HCT116 (cell line): ENCODE measurements around the gene SLC41A1. TPM values are rescaled to one million over a fixed set of nuclear protein-coding genes. Genes with fewer than 3 reads are reported as not detected.

Source experiments
- ATAC-seq: fragments of 200-7000 bp; cut with Tn5 transposase; 2 replicates; pipeline ENCODE4 v1.9.1; 2020; ENCODE audit warnings: mild to moderate bottlenecking, moderate library complexity
- BruUV-seq: library from RNA; stranded (reverse); fragments of 400-500 nt; replicated peaks from 2 replicates; lab custom pipeline; 2021; lab: Mats Ljungman, UMichigan
- CTCF ChIA-PET: fragments of 300-600 bp; sonication (Branson Sonifier 250); formaldehyde crosslinking; loops from one replicate; lab custom pipeline; 2021; ENCODE audit warnings: antibody characterized with exemption; lab: Charles Lee
- POLR2A ChIA-PET: fragments of 300-600, 350-600 bp; sonication (Branson Sonifier 250); formaldehyde crosslinking; loops from one replicate; lab custom pipeline; 2021; ENCODE audit warnings: antibody characterized with exemption; lab: Charles Lee
- RAD21 ChIA-PET, 2 experiments: fragments of 300-600 bp; sonication (Branson Sonifier 250); formaldehyde crosslinking; loops; one replicate each; lab custom pipeline; 2023; ENCODE audit warnings: low total read pairs in 2 of 2; ENCODE audit not compliant: uncharacterized antibody in 2 of 2, unreplicated experiment in 2 of 2, low non-redundant PET in 1 of 2; lab: Charles Lee
- DNase-seq: peaks from one replicate; pipeline ENCODE4 v3.0.0-alpha.2; 2010; ENCODE audit warnings: low read depth, low spot score
- H2AFZ ChIP-seq: fragments of 200-600 bp; shearing (Covaris generic), sonication (generic); 2 replicates; pipeline ENCODE4 v1.6.1; 2017; ENCODE audit warnings: low read depth, mixed run types, mixed read lengths, antibody characterized with exemption, low read length; ENCODE audit not compliant: poor library complexity, severe bottlenecking
- H3K27ac ChIP-seq: 2 replicates; pipeline ENCODE4 v1.5.1; 2012; ENCODE audit warnings: low read depth, low read length
- H3K27me3 ChIP-seq: fragments of 200-600 bp; sonication (generic); 2 replicates; pipeline ENCODE4 v1.6.1; 2016; ENCODE audit warnings: mixed run types, low read length, mixed read lengths; ENCODE audit not compliant: insufficient read depth
- H3K36me3 ChIP-seq, 2 experiments: fragments of 200-500 bp in 1 of 2; fragments of 200-600 bp in 1 of 2; sonication (Bioruptor generic) in 1 of 2; sonication (generic) in 1 of 2; 2 replicates each; pipeline versions ENCODE4 v1.5.1 to v1.6.1; 2014 to 2016; ENCODE audit warnings: low read length in 2 of 2, inconsistent platforms in 1 of 2, mixed read lengths in 1 of 2, mixed run types in 1 of 2; ENCODE audit not compliant: insufficient read depth in 2 of 2, control insufficient read depth in 1 of 2
- H3K4me1 ChIP-seq, 2 experiments: fragments of 200-600 bp in 1 of 2; sonication (generic) in 1 of 2; 2 replicates each; pipeline versions ENCODE4 v1.5.1 to v1.6.1; 2012 to 2017; ENCODE audit warnings: low read length in 2 of 2, inconsistent platforms in 1 of 2, mild to moderate bottlenecking in 1 of 2, mixed read lengths in 1 of 2, mixed run types in 1 of 2, moderate library complexity in 1 of 2; ENCODE audit not compliant: insufficient read depth in 2 of 2, control insufficient read depth in 1 of 2
- H3K4me2 ChIP-seq: fragments of 200-600 bp; sonication (generic); 2 replicates; pipeline ENCODE4 v1.6.1; 2017; ENCODE audit warnings: mixed run types, low read length, mixed read lengths
- H3K4me3 ChIP-seq, 2 experiments: fragments of 200-600 bp in 1 of 2; sonication (generic) in 1 of 2; replicated peaks in 1 of 2; 2 replicates each; pipeline ENCODE4 v1.5.1; 2011 to 2016; ENCODE audit warnings: low read length in 2 of 2, control low read depth in 1 of 2, low read depth in 1 of 2, mild to moderate bottlenecking in 1 of 2, mixed read lengths in 1 of 2, mixed run types in 1 of 2
- H3K79me2 ChIP-seq: fragments of 200-600 bp; sonication (generic); 2 replicates; pipeline ENCODE4 v1.6.1; 2017; ENCODE audit warnings: mild to moderate bottlenecking, mixed run types, low read length, moderate library complexity, mixed read lengths; ENCODE audit not compliant: insufficient read depth
- H3K9ac ChIP-seq: fragments of 200-600 bp; sonication (generic); 2 replicates; pipeline ENCODE4 v1.6.1; 2016; ENCODE audit warnings: low read length, mixed read lengths
- H3K9me2 ChIP-seq: fragments of 200-600 bp; sonication (generic), shearing (Covaris generic); 2 replicates; pipeline ENCODE4 v1.6.1; 2017; ENCODE audit warnings: mixed run types, mild to moderate bottlenecking, moderate library complexity; ENCODE audit not compliant: insufficient read depth
- H3K9me3 ChIP-seq, 2 experiments: fragments of 200-500 bp in 1 of 2; fragments of 200-600 bp in 1 of 2; sonication (Bioruptor generic) in 1 of 2; sonication (generic) in 1 of 2; 2 replicates each; pipeline ENCODE4 v1.6.1; 2014 to 2017; ENCODE audit warnings: low read length in 2 of 2, mixed read lengths in 2 of 2, inconsistent platforms in 1 of 2, low read depth in 1 of 2, mild to moderate bottlenecking in 1 of 2, mixed run types in 1 of 2, moderate library complexity in 1 of 2; ENCODE audit not compliant: control insufficient read depth in 1 of 2, insufficient read depth in 1 of 2
- H4K20me1 ChIP-seq: fragments of 200-600 bp; sonication (generic), shearing (Covaris generic); 2 replicates; pipeline ENCODE4 v1.6.1; 2017; ENCODE audit warnings: mixed run types, mild to moderate bottlenecking, moderate library complexity; ENCODE audit not compliant: insufficient read depth
- CBX3 ChIP-seq: IDR thresholded peaks from 2 replicates; pipeline ENCODE4 v1.6.1; 2012; ENCODE audit warnings: low read depth
- ELF1 ChIP-seq: IDR thresholded peaks from 2 replicates; pipeline ENCODE4 v1.6.1; 2012; ENCODE audit warnings: low read depth, borderline replicate concordance
- MAX ChIP-seq: IDR thresholded peaks from 2 replicates; pipeline ENCODE4 v1.6.1; 2012
- POLR2A ChIP-seq: IDR thresholded peaks from 2 replicates; pipeline ENCODE4 v1.7.0; 2011; ENCODE audit warnings: borderline replicate concordance; ENCODE audit not compliant: insufficient read depth, insufficient read length; ENCODE audit errors: extremely low read depth
- SP1 ChIP-seq: IDR thresholded peaks from 2 replicates; pipeline ENCODE4 v1.6.1; 2012; ENCODE audit warnings: low read depth
- SRF ChIP-seq: IDR thresholded peaks from 2 replicates; pipeline ENCODE4 v1.6.1; 2012; ENCODE audit warnings: low read depth
- intact Hi-C: fragments of 100-400 bp; cut with micrococcal nuclease; formaldehyde crosslinking; loops from 2 replicates; pipeline ENCODE4 v1.10.0; 2022
- total RNA-seq: library from RNA; stranded (reverse); gene quantifications from one replicate; pipeline ENCODE4 v1.2.1, GENCODE V29; 2021; ENCODE audit not compliant: unreplicated experiment
- TF ChIP-seq, protein P1 (sequence below): IDR thresholded peaks from 2 replicates; pipeline ENCODE4 v1.6.1; 2012; ENCODE audit warnings: low read depth
- TF ChIP-seq, protein P2 (sequence below): IDR thresholded peaks from 2 replicates; pipeline ENCODE4 v1.6.1; 2012

SLC41A1 gene
- total RNA-seq, 1 experiment from 2014 or later, result 35.9 TPM

DNA sequence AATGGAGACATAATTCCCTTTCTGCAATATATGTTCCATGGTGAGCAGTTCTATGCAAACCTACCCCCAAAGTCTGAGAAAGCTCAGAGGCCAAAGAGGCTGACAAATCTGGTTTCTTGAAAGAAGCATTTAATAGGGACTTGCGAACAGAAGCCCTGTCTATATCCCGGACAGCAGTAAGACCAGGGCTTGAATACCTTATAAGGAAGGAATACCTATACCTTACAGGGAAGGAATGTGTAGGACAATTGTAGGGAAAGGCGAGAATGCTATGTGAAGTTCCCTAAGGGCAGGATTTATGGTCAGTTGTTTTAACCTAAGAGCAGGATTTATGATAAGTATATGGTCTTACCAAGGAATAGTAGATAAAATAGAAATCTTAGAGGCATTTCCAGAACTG lies 5.0 kb upstream of the SLC41A1 start:
- no peak overlapping the region for H3K27ac ChIP-seq
- no peak for DNase-seq
- H3K4me2 ChIP-seq, result no peak overlapping the region
- H3K4me3 ChIP-seq, result no peak overlapping the region
- H3K9me2 ChIP-seq, result no peaks in the 10 kb centered on the region; the same call in 1 of the 2 replicates
- no peak for ATAC-seq
- POLR2A ChIA-PET, result no interaction called here
- CTCF ChIA-PET, result no interaction called here
- BruUV-seq, result no TSS peak
- no peaks in the 10 kb centered on the region for H3K36me3 ChIP-seq
- H4K20me1 ChIP-seq, result no peaks in the 10 kb centered on the region
- intact Hi-C loops, result no loop called here
- no peaks in the 10 kb centered on the region for H3K9me3 ChIP-seq
- H3K27me3 ChIP-seq, result no peaks in the 10 kb centered on the region
- H3K4me1 ChIP-seq, result peaks cover 4 to 9% of the 10 kb centered on the region in 2 experiments; a peak in 3 of 4 replicates
- H3K9ac ChIP-seq, result no peak overlapping the region
- RAD21 ChIA-PET, result no interaction called here
- no peaks in the 10 kb centered on the region; the same call in 1 of the 2 replicates for H3K79me2 ChIP-seq
- H2AFZ ChIP-seq, result no peak overlapping the region
- TF ChIP-seq SP1 (no peak), ELF1 (no peak), MAX (no peak), SRF (no peak), CBX3 (no peak), POLR2A (no peak)
- TF ChIP-seq, protein P1, sequence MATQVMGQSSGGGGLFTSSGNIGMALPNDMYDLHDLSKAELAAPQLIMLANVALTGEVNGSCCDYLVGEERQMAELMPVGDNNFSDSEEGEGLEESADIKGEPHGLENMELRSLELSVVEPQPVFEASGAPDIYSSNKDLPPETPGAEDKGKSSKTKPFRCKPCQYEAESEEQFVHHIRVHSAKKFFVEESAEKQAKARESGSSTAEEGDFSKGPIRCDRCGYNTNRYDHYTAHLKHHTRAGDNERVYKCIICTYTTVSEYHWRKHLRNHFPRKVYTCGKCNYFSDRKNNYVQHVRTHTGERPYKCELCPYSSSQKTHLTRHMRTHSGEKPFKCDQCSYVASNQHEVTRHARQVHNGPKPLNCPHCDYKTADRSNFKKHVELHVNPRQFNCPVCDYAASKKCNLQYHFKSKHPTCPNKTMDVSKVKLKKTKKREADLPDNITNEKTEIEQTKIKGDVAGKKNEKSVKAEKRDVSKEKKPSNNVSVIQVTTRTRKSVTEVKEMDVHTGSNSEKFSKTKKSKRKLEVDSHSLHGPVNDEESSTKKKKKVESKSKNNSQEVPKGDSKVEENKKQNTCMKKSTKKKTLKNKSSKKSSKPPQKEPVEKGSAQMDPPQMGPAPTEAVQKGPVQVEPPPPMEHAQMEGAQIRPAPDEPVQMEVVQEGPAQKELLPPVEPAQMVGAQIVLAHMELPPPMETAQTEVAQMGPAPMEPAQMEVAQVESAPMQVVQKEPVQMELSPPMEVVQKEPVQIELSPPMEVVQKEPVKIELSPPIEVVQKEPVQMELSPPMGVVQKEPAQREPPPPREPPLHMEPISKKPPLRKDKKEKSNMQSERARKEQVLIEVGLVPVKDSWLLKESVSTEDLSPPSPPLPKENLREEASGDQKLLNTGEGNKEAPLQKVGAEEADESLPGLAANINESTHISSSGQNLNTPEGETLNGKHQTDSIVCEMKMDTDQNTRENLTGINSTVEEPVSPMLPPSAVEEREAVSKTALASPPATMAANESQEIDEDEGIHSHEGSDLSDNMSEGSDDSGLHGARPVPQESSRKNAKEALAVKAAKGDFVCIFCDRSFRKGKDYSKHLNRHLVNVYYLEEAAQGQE, result no peak
- TF ChIP-seq, protein P2, sequence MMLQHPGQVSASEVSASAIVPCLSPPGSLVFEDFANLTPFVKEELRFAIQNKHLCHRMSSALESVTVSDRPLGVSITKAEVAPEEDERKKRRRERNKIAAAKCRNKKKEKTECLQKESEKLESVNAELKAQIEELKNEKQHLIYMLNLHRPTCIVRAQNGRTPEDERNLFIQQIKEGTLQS, result no peak
